A673 (cell line): ENCODE measurements around the gene ZC3H8. TPM values are rescaled to one million over a fixed set of nuclear protein-coding genes. Genes with fewer than 3 reads are reported as not detected.

Source experiments
- BruUV-seq: library from RNA; stranded (reverse); fragments of 400-500 nt; replicated peaks from 2 replicates; lab custom pipeline; 2021; lab: Mats Ljungman, UMichigan
- CTCF ChIA-PET: fragments of 300-600 bp; sonication (Branson Sonifier 250); formaldehyde crosslinking; loops from one replicate; lab custom pipeline; 2022; ENCODE audit warnings: antibody characterized with exemption; lab: Charles Lee
- POLR2A ChIA-PET: fragments of 300-600 bp; sonication (Branson Sonifier 250); formaldehyde crosslinking; loops from one replicate; lab custom pipeline; 2022; ENCODE audit warnings: antibody characterized with exemption; ENCODE audit not compliant: low non-redundant PET; lab: Charles Lee
- DNase-seq: peaks from one replicate; pipeline ENCODE4 v3.0.0-alpha.2; 2015; ENCODE audit warnings: low spot score
- H3K27ac ChIP-seq: fragments of 200-600 bp; sonication (generic); 2 replicates; pipeline ENCODE4 v1.5.1; 2016; ENCODE audit warnings: mixed run types, low read depth, mild to moderate bottlenecking, mixed read lengths, antibody characterized with exemption, low read length; ENCODE audit not compliant: poor library complexity, severe bottlenecking
- H3K27me3 ChIP-seq: fragments of 200-600 bp; sonication (generic); replicated peaks from 2 replicates; pipeline ENCODE4 v1.6.1; 2017; ENCODE audit warnings: mixed run types, low read depth, mild to moderate bottlenecking, mixed read lengths, antibody characterized with exemption, low read length; ENCODE audit not compliant: insufficient read depth, poor library complexity
- H3K36me3 ChIP-seq: fragments of 200-600 bp; sonication (generic); 2 replicates; pipeline ENCODE4 v1.6.1; 2016; ENCODE audit warnings: mixed run types, mild to moderate bottlenecking, mixed read lengths, antibody characterized with exemption, low read length; ENCODE audit not compliant: insufficient read depth, poor library complexity, severe bottlenecking
- H3K4me1 ChIP-seq: fragments of 200-600 bp; sonication (generic); 2 replicates; pipeline ENCODE4 v1.6.1; 2017; ENCODE audit warnings: mixed run types, mild to moderate bottlenecking, mixed read lengths, antibody characterized with exemption, low read length; ENCODE audit not compliant: insufficient read depth, poor library complexity, severe bottlenecking
- H3K4me3 ChIP-seq: fragments of 200-600 bp; sonication (generic); 2 replicates; pipeline ENCODE4 v1.5.1; 2016; ENCODE audit warnings: low read depth, mixed run types, mild to moderate bottlenecking, mixed read lengths, low read length; ENCODE audit not compliant: poor library complexity, severe bottlenecking
- H3K9me3 ChIP-seq: fragments of 200-600 bp; sonication (generic); 2 replicates; pipeline ENCODE4 v1.6.1; 2016; ENCODE audit warnings: mixed run types, low read depth, mild to moderate bottlenecking, mixed read lengths, antibody characterized with exemption, low read length; ENCODE audit not compliant: poor library complexity, severe bottlenecking
- EZH2 ChIP-seq: fragments of 200-600 bp; sonication (generic); IDR thresholded peaks from 2 replicates; pipeline ENCODE4 v1.6.1; 2017; ENCODE audit warnings: borderline replicate concordance, low read depth, mild to moderate bottlenecking, mixed read lengths, antibody characterized with exemption, low read length; ENCODE audit not compliant: poor library complexity, severe bottlenecking
- intact Hi-C: fragments of 100-400 bp; cut with micrococcal nuclease; formaldehyde crosslinking; loops from one replicate; pipeline ENCODE4 v1.10.0; 2022; ENCODE audit not compliant: unreplicated experiment
- total RNA-seq: library from RNA; stranded (reverse); gene quantifications from 2 replicates; pipeline ENCODE4 v1.2.3, GENCODE V29; 2021
- TF ChIP-seq, protein P1 (sequence below): fragments of 300-800, 200-600 bp; sonication (generic); conservative IDR thresholded peaks from 2 replicates; pipeline ENCODE4 v1.5.1; 2017; ENCODE audit warnings: low read depth, mild to moderate bottlenecking, antibody characterized with exemption, low read length, moderate library complexity, mixed read lengths

ZC3H8 gene
- total RNA-seq, 1 experiment from 2014 or later, result 23.2 TPM

DNA sequence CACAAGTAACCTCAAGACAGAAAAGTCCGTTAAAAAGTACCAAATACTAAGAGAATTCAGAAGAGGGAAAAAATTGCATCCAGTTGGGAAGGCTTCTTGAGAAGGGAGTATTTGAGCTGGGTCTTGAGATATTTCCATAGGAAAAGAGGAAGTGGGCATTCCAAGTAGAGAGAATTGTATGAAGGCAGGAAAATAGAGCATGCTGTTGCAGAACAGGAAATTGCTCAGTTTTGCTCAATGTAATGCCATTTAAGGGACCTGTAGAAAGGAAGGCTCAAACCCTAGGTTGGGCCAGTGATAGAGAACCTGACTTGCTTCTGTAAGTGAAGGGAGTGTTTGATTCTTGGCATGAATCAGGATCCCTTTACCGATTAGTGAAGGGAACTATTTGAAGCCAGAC lies 1.0 kb upstream of the ZC3H8 start:
- DNase-seq, result no peak
- no peaks in the 10 kb centered on the region for H3K36me3 ChIP-seq
- no TSS peak for BruUV-seq
- POLR2A ChIA-PET, result no interaction called here
- intact Hi-C loops, result loop anchor here (5.0 to 10.0 kb wide), 3 partner anchors 176 to 351 kb away; partner anchors contain the start of genes CHCHD5 and RGPD8
- peaks cover 9% of the 10 kb centered on the region for H3K4me1 ChIP-seq
- no peak for TF ChIP-seq EZH2
- TF ChIP-seq, protein P1, sequence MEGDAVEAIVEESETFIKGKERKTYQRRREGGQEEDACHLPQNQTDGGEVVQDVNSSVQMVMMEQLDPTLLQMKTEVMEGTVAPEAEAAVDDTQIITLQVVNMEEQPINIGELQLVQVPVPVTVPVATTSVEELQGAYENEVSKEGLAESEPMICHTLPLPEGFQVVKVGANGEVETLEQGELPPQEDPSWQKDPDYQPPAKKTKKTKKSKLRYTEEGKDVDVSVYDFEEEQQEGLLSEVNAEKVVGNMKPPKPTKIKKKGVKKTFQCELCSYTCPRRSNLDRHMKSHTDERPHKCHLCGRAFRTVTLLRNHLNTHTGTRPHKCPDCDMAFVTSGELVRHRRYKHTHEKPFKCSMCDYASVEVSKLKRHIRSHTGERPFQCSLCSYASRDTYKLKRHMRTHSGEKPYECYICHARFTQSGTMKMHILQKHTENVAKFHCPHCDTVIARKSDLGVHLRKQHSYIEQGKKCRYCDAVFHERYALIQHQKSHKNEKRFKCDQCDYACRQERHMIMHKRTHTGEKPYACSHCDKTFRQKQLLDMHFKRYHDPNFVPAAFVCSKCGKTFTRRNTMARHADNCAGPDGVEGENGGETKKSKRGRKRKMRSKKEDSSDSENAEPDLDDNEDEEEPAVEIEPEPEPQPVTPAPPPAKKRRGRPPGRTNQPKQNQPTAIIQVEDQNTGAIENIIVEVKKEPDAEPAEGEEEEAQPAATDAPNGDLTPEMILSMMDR, result no peak
- no peaks in the 10 kb centered on the region for H3K27me3 ChIP-seq
- no peak overlapping the region for H3K4me3 ChIP-seq
- CTCF ChIA-PET, result no interaction called here
- H3K27ac ChIP-seq, result no peak overlapping the region
- H3K9me3 ChIP-seq, result no peaks in the 10 kb centered on the region

DNA sequence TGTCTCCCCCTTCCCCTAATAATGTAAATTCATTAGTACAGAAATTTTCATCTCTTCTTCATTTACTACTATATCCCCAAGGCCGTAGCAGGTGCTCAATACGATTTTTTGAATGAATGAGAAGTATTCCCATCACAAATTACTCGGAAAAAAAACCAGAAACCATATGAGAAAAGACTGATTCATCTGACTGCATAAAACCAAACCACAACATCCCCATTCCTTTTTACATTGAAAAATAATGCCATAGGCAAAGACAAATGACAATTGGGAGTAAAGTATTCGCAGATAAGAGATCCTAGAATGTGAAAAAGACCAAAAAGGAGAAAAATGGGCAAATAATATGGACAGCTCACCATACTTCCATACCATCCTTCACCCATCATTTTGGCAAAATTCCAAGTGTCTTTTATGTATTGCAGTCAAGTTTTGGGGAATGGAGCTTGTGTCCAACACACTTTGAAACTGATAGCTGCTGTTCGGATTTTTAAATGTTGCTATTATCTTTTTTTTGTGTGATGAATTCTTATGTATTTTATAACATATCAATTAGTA lies 1.5 kb downstream of the ZC3H8 start:
- ChIA-PET POLR2A (no interaction called here), CTCF (no interaction called here)
- BruUV-seq, result no TSS peak
- TF ChIP-seq, protein P1, result no peak
- no peak for TF ChIP-seq EZH2
- no peaks in the 10 kb centered on the region for H3K9me3 ChIP-seq
- intact Hi-C loops, result loop anchor here (10.0 kb wide), 1 partner anchor 349 kb away; no protein-coding TSS in a partner anchor
- peaks cover 9% of the 10 kb centered on the region for H3K4me1 ChIP-seq
- H3K27me3 ChIP-seq, result no peaks in the 10 kb centered on the region
- no peak for DNase-seq
- H3K4me3 ChIP-seq, result no peak overlapping the region
- H3K36me3 ChIP-seq, result no peaks in the 10 kb centered on the region
- no peak overlapping the region for H3K27ac ChIP-seq

DNA sequence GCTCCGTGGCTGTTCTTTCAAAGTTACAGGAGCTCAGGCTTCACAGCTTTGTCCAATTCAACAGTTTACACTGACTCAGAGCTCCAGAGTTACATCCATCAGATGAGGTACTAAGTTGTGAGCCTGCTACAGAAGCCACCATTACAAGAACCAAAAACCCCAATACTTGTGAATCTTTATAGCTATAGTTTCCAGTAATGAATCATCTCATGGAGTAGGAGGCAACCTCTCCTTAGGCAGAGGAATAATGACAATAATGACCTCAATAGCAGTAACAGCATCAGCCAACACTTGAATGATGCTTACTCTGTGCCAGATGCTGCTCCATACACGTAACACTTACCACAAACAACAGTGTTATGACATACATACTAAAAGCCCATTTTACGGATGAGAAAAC lies 3.6 kb downstream of the ZC3H8 start:
- no peaks in the 10 kb centered on the region for H3K27me3 ChIP-seq
- TF ChIP-seq EZH2, result no peak
- TF ChIP-seq, protein P1, result no peak
- intact Hi-C loops, result loop anchor here (10.0 kb wide), 1 partner anchor 346 kb away; no protein-coding TSS in a partner anchor

More for the DNA sequence above, 3.6 kb downstream of the ZC3H8 start:
- Histone ChIP-seq H3K36me3 (peaks cover 5% of the 10 kb centered on the region), H3K4me3 (no peak overlapping the region), H3K4me1 (peaks cover 9% of the 10 kb centered on the region), H3K27ac (no peak overlapping the region), H3K9me3 (no peaks in the 10 kb centered on the region)
- ChIA-PET CTCF (no interaction called here), POLR2A (no interaction called here)
- DNase-seq, result no peak
- BruUV-seq, result no TSS peak
